PC-3 (cell line): ENCODE measurements around the gene MYOF. TPM values are rescaled to one million over a fixed set of nuclear protein-coding genes. Genes with fewer than 3 reads are reported as not detected.

ENCODE experiments used
- ATAC-seq: fragments of 200-7000 bp; cut with Tn5 transposase; 2 replicates; pipeline ENCODE4 v1.9.1; 2020; ENCODE audit warnings: mild to moderate bottlenecking, moderate library complexity
- BruUV-seq: library from RNA; stranded (reverse); fragments of 400-500 nt; replicated peaks from 2 replicates; lab custom pipeline; 2021; lab: Mats Ljungman, UMichigan
- CTCF ChIA-PET: fragments of 300-600 bp; sonication (Branson Sonifier 250); formaldehyde crosslinking; loops from one replicate; lab custom pipeline; 2022; ENCODE audit warnings: antibody characterized with exemption; lab: Charles Lee
- POLR2A ChIA-PET: fragments of 300-600 bp; sonication (Branson Sonifier 250); formaldehyde crosslinking; loops from one replicate; lab custom pipeline; 2022; ENCODE audit warnings: antibody characterized with exemption; ENCODE audit not compliant: unreplicated experiment; lab: Charles Lee
- DNase-seq: peaks from one replicate; pipeline ENCODE4 v3.0.0-alpha.2; 2015
- H2AFZ ChIP-seq: fragments of 300-600 bp; sonication (generic); 2 replicates; pipeline ENCODE4 v1.6.0; 2016; ENCODE audit warnings: antibody characterized with exemption, low read length
- H3F3A ChIP-seq: fragments of 300-600 bp; sonication (generic); one replicate; pipeline ENCODE4 v1.6.0; 2017; ENCODE audit warnings: antibody characterized with exemption, low read length, control low read depth, mild to moderate bottlenecking; ENCODE audit not compliant: unreplicated experiment
- H3K27ac ChIP-seq: fragments of 300-600 bp; sonication (generic); 2 replicates; pipeline ENCODE4 v1.5.1; 2016; ENCODE audit warnings: mild to moderate bottlenecking, low read length
- H3K27me3 ChIP-seq: fragments of 300-600 bp; sonication (generic); 2 replicates; pipeline ENCODE4 v1.6.1; 2016; ENCODE audit warnings: low read length, mixed read lengths
- H3K36me3 ChIP-seq: fragments of 300-600 bp; sonication (generic); 2 replicates; pipeline ENCODE4 v1.6.1; 2016; ENCODE audit warnings: low read depth, mixed run types, low read length, mixed read lengths
- H3K4me1 ChIP-seq: fragments of 300-600 bp; sonication (generic); 2 replicates; pipeline ENCODE4 v1.5.1; 2016; ENCODE audit warnings: low read length; ENCODE audit not compliant: insufficient read depth
- H3K4me2 ChIP-seq: fragments of 300-600 bp; sonication (generic); 2 replicates; pipeline ENCODE4 v1.6.0; 2016; ENCODE audit warnings: low read length
- H3K4me3 ChIP-seq: fragments of 300-600 bp; sonication (generic); 2 replicates; pipeline ENCODE4 v1.5.1; 2016; ENCODE audit warnings: mild to moderate bottlenecking, low read length, mixed read lengths
- H3K79me2 ChIP-seq: fragments of 300-600 bp; sonication (generic); 2 replicates; pipeline ENCODE4 v1.6.1; 2017; ENCODE audit warnings: low read length, mixed read lengths
- H3K9ac ChIP-seq: fragments of 300-600 bp; sonication (generic); 2 replicates; pipeline ENCODE4 v1.6.0; 2016; ENCODE audit warnings: mild to moderate bottlenecking, low read length
- H3K9me2 ChIP-seq: fragments of 300-600 bp; sonication (generic); replicated peaks from 2 replicates; pipeline ENCODE4 v1.6.1; 2016; ENCODE audit warnings: mixed run types, low read length, mixed read lengths
- H3K9me3 ChIP-seq: fragments of 300-600 bp; sonication (generic); 2 replicates; pipeline ENCODE4 v1.6.1; 2016; ENCODE audit warnings: low read length, mixed read lengths
- H4K20me1 ChIP-seq: fragments of 300-600 bp; sonication (generic); 2 replicates; pipeline ENCODE4 v1.6.1; 2016; ENCODE audit warnings: low read length, mixed read lengths
- EZH2 ChIP-seq: fragments of 300-600 bp; sonication (generic); IDR thresholded peaks from one replicate; pipeline ENCODE4 v1.6.1; 2017; ENCODE audit warnings: antibody characterized with exemption, mild to moderate bottlenecking, low read length; ENCODE audit not compliant: unreplicated experiment
- EZH2phosphoT487 ChIP-seq: fragments of 300-600 bp; sonication (generic); IDR thresholded peaks from 2 replicates; pipeline ENCODE4 v1.6.1; 2018; ENCODE audit warnings: mild to moderate bottlenecking, antibody characterized with exemption, low read length, borderline replicate concordance
- intact Hi-C: fragments of 100-400 bp; cut with micrococcal nuclease; formaldehyde crosslinking; loops from 2 replicates; pipeline ENCODE4 v1.9.0; 2023
- total RNA-seq: library from RNA; depleted of rRNA; stranded (reverse); fragments of >200 nt; gene quantifications from 2 replicates; pipeline ENCODE4 v1.2.3, GENCODE V29; 2014; rRNA removed
- TF ChIP-seq, protein P1 (sequence below): fragments of 300-600 bp; sonication (generic); conservative IDR thresholded peaks from 2 replicates; pipeline ENCODE4 v1.5.1; 2017; ENCODE audit warnings: antibody characterized with exemption, low read depth, mild to moderate bottlenecking, low read length

The MYOF gene
- total RNA-seq, 1 experiment from 2014 or later, result 174 TPM

DNA sequence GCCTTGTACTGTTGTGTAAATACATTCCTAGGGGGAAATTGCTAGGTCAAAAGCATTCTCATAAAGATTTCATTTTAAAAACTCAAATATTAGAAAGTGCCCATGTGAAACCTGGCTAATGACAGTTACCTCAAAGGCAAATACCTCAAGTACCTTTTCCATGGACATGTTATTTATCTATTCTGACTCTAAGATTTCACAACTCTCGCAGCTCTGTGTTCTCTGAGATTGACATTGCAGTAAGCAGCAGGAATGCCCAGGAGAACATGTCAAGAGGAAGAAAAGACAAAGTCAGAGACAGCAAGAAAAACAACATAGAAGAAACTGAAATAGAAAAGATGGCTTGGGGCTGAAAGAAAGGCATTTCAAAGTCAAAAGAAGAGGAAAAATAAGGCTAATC lies 221.0 kb downstream of the MYOF start:
- no peaks in the 10 kb centered on the region for H3K4me1 ChIP-seq
- H3K9ac ChIP-seq, result no peak overlapping the region
- H3K79me2 ChIP-seq, result no peaks in the 10 kb centered on the region
- H3K9me2 ChIP-seq, result no peaks in the 10 kb centered on the region
- no peak for DNase-seq
- TF ChIP-seq EZH2 (no peak), EZH2phosphoT487 (no peak)
- TF ChIP-seq, protein P1, sequence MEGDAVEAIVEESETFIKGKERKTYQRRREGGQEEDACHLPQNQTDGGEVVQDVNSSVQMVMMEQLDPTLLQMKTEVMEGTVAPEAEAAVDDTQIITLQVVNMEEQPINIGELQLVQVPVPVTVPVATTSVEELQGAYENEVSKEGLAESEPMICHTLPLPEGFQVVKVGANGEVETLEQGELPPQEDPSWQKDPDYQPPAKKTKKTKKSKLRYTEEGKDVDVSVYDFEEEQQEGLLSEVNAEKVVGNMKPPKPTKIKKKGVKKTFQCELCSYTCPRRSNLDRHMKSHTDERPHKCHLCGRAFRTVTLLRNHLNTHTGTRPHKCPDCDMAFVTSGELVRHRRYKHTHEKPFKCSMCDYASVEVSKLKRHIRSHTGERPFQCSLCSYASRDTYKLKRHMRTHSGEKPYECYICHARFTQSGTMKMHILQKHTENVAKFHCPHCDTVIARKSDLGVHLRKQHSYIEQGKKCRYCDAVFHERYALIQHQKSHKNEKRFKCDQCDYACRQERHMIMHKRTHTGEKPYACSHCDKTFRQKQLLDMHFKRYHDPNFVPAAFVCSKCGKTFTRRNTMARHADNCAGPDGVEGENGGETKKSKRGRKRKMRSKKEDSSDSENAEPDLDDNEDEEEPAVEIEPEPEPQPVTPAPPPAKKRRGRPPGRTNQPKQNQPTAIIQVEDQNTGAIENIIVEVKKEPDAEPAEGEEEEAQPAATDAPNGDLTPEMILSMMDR, result no peak
- POLR2A ChIA-PET, result no interaction called here
- intact Hi-C loops, result no loop called here
- H2AFZ ChIP-seq, result no peak overlapping the region
- BruUV-seq, result no TSS peak
- no peak overlapping the region for H3K4me2 ChIP-seq
- no peaks in the 10 kb centered on the region for H3K36me3 ChIP-seq
- H3K27me3 ChIP-seq, result no peaks in the 10 kb centered on the region
- H3K4me3 ChIP-seq, result no peak overlapping the region
- no peaks in the 10 kb centered on the region for H3F3A ChIP-seq
- no peak for ATAC-seq
- CTCF ChIA-PET, result no interaction called here
- H3K9me3 ChIP-seq, result no peaks in the 10 kb centered on the region
- H4K20me1 ChIP-seq, result no peaks in the 10 kb centered on the region
- H3K27ac ChIP-seq, result no peak overlapping the region

DNA sequence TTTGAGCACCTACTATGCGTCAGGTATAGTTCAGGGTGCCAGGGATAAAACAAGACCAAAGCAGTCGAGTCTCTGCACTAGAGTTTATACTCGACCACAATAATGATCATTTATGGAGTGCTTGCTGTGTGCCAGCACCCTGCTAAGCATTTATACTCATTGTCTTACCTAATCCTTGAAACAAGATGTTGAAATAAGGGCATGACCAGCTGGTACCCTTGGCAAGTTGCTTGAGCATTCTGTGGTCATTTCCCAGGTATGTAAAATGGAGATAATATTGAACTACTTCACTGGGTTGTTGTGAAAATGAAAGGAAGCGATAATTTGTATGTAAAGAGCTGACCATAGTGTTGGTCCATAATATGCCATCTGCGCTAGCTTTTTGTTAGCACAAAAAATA lies 223.0 kb downstream of the MYOF start:
- CTCF ChIA-PET, result interaction anchor here (0.6 kb wide), 1 partner anchor 557 kb away, joined by 4 read pairs; no protein-coding TSS in a partner anchor
- no TSS peak for BruUV-seq

More for the DNA sequence above, 223.0 kb downstream of the MYOF start:
- Histone ChIP-seq H3K9me2 (no peaks in the 10 kb centered on the region), H2AFZ (no peak overlapping the region), H3F3A (no peaks in the 10 kb centered on the region), H3K4me1 (no peaks in the 10 kb centered on the region), H3K36me3 (no peaks in the 10 kb centered on the region), H4K20me1 (no peaks in the 10 kb centered on the region), H3K79me2 (no peaks in the 10 kb centered on the region), H3K27me3 (no peaks in the 10 kb centered on the region), H3K9me3 (no peaks in the 10 kb centered on the region), H3K9ac (no peak overlapping the region), H3K4me2 (no peak overlapping the region), H3K27ac (no peak overlapping the region), H3K4me3 (no peak overlapping the region)
- no peak for DNase-seq
- intact Hi-C loops, result no loop called here
- no peak for TF ChIP-seq EZH2phosphoT487
- TF ChIP-seq EZH2, result no peak
- TF ChIP-seq, protein P1, result no peak
- POLR2A ChIA-PET, result interaction anchor here (0.5 kb wide), 1 partner anchor 1461 kb away, joined by 3 read pairs; no protein-coding TSS in a partner anchor
- ATAC-seq, result no peak

Other genes with a start within 250 kb of the MYOF start
- gene CEP55, start 14.3 kb upstream of the MYOF start, total RNA-seq, result 62.6 and 63.6 TPM in 2 replicates
- gene FFAR4, start 84.3 kb upstream of the MYOF start, total RNA-seq, result 1.5 TPM in 2 replicates
- gene RBP4, start 118.9 kb upstream of the MYOF start, total RNA-seq, result 4.4 and 8.5 TPM in 2 replicates
- not detected in 2 replicates for gene PDE6C, start 130.2 kb upstream of the MYOF start, total RNA-seq
- 3.8 and 5.5 TPM in 2 replicates for gene FRA10AC1, start 220.3 kb upstream of the MYOF start, total RNA-seq